Transverse colon (tissue), 4 donors: ENCODE data around the gene ABCC1. TPM values are rescaled to one million over a fixed set of nuclear protein-coding genes. Genes with fewer than 3 reads are reported as not detected.

Experiments used
- DNase-seq: peaks from one replicate; pipeline ENCODE4 v3.0.0-alpha.2; 2019
- H3K27ac ChIP-seq, 4 donors: fragments of 200-600 bp; sonication (generic); 2 replicates each; pipeline ENCODE4 v1.5.1; 2016 to 2018; ENCODE audit warnings: inconsistent platforms in 4 of 4
- H3K27me3 ChIP-seq: fragments of 200-600 bp; sonication (generic); 2 replicates; pipeline ENCODE4 v1.5.1; 2017; ENCODE audit warnings: inconsistent platforms
- H3K36me3 ChIP-seq, 4 donors: fragments of 200-600 bp; sonication (generic); 2 replicates each; pipeline ENCODE4 v1.5.1; 2017 to 2019; ENCODE audit warnings: inconsistent platforms in 4 of 4
- H3K4me1 ChIP-seq, 4 donors: fragments of 200-600 bp; sonication (generic); 2 replicates each; pipeline ENCODE4 v1.5.1; 2017 to 2020; ENCODE audit warnings: inconsistent platforms in 4 of 4
- H3K4me3 ChIP-seq, 4 donors: fragments of 200-600 bp; sonication (generic); 1 replicate in 1 of 4; 2 replicates in 3 of 4; pipeline versions ENCODE4 v1.5.1 to v1.6.1; 2017 to 2019; ENCODE audit warnings: inconsistent platforms in 4 of 4
- H3K9me3 ChIP-seq, 2 donors: fragments of 200-600 bp; sonication (generic); 2 replicates each; pipeline ENCODE4 v1.5.1; 2017 to 2019; ENCODE audit warnings: inconsistent platforms in 2 of 2
- EP300 ChIP-seq: sonication (generic); formaldehyde crosslinking; IDR thresholded peaks from one replicate; pipeline ENCODE4 v1.6.1; 2017; ENCODE audit warnings: antibody characterized with exemption, low read depth
- POLR2A ChIP-seq: fragments of 450-650 bp; IDR thresholded peaks from one replicate; pipeline ENCODE4 v1.6.1; 2016; ENCODE audit warnings: antibody characterized with exemption, mild to moderate bottlenecking, moderate library complexity
- POLR2AphosphoS5 ChIP-seq, 3 donors: sonication (generic); formaldehyde crosslinking; IDR thresholded peaks; one replicate each; pipeline ENCODE4 v1.6.1; 2016; ENCODE audit warnings: antibody characterized with exemption in 3 of 3
- WGBS, 2 donors: methylation state at CpG; one replicate each; pipeline ENCODE4 v1.1.5; 2018; ENCODE audit warnings: low coverage in 1 of 2; 5-methylcytosine and 5-hydroxymethylcytosine counted together
- in situ Hi-C, 4 donors: fragments of 200-750 bp; cut with MboI; loops; one replicate each; pipeline versions ENCODE4 v1.15.0 to v1.15.1; 2017; ENCODE audit warnings: low sequenced_read_pairs in 3 of 4, low pct_ligation_motif_present in 1 of 4, low pct_unique_long_range_greater_than_20kb in 1 of 4
- intact Hi-C: fragments of 100-400 bp; cut with DNase I; formaldehyde crosslinking; loops from one replicate; pipeline ENCODE4 v1.15.1; 2023; ENCODE audit warnings: low total_unique reads
- total RNA-seq, 4 donors: library from RNA; depleted of rRNA; stranded (reverse); fragments of >200 nt; gene quantifications; one replicate each; pipeline ENCODE4 v1.1.0, GENCODE V29; 2016
- TF ChIP-seq, protein P1 (sequence below), 5 experiments: fragments of 200-600 bp in 3 of 5; fragments of 450-650 bp in 2 of 5; sonication (generic) in 3 of 5; IDR thresholded peaks; 1 replicate in 2 of 5; 2 replicates in 3 of 5; pipeline ENCODE4 v1.5.1; 2016 to 2017; ENCODE audit warnings: antibody characterized with exemption in 5 of 5, inconsistent platforms in 3 of 5, mild to moderate bottlenecking in 2 of 5, moderate library complexity in 1 of 5

ABCC1 gene
- total RNA-seq, 4 donors from 2014 or later = 17.1 to 67.3 (median 36.9) TPM

DNA sequence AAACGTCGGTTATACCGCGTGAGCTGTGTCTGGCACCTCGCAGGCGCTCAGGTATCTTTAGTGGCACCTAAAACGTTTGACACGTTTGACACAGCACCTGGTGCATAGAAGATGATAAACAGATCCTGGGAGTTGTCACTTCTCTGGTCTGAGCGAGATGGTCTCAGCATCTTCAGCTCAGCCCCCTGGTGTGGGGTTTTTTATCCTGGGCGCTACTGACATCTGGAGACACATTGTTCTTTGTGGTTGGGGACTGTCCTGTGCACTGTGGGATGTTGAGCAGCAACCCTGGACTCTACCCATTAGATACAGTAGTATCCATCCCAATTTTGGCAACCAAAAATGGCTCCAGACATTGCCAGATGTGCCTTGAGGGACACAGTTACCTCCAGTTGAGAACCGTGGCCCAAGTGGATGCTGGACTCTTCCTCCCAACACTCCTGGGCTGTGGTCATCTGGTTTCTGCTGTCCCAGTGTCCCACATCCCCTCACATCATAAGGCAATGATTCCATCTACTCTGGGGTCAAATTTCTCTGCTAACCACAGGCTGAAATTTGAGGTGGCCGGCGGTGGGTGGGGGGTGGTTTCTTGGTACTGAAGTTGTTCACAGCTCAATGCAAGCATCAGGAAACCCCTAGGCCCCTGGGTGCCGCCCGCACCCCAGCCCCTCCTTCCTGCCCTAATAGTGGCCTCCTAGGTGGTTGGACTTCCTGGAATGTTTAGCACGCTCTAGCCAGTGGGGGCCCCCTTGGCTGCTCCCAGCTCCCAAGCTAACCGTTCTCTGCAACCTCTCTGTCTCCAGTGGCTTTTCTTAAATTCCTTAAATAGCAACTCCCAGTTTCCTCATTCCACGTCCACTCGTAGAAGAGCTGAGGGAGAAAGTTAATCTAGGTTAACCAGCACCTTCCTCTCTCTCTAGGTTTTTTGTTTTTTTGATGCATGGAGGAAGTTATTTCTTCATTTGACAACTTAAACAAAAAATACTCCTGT lies 124.8 kb downstream of the ABCC1 start:
- in situ Hi-C loops (no loop called here), intact Hi-C loops (no loop called here)
- H3K36me3 ChIP-seq = peaks cover 0 to 1% (median 0%) of the 10 kb centered on the region in 4 donors
- H3K4me1 ChIP-seq = peaks cover 3 to 22% (median 14%) of the 10 kb centered on the region in 4 donors
- no peaks in the 10 kb centered on the region for H3K9me3 ChIP-seq
- peak; percentile 11 for DNase-seq
- no peaks in the 10 kb centered on the region for H3K27me3 ChIP-seq
- H3K27ac ChIP-seq = peak overlapping the region; percentile 33 to 79 (median 66)
- TF ChIP-seq POLR2AphosphoS5 (IDR thresholded peaks at IDR 0.05) (no peak), EP300 (no peak), POLR2A (no peak)
- TF ChIP-seq, protein P1, sequence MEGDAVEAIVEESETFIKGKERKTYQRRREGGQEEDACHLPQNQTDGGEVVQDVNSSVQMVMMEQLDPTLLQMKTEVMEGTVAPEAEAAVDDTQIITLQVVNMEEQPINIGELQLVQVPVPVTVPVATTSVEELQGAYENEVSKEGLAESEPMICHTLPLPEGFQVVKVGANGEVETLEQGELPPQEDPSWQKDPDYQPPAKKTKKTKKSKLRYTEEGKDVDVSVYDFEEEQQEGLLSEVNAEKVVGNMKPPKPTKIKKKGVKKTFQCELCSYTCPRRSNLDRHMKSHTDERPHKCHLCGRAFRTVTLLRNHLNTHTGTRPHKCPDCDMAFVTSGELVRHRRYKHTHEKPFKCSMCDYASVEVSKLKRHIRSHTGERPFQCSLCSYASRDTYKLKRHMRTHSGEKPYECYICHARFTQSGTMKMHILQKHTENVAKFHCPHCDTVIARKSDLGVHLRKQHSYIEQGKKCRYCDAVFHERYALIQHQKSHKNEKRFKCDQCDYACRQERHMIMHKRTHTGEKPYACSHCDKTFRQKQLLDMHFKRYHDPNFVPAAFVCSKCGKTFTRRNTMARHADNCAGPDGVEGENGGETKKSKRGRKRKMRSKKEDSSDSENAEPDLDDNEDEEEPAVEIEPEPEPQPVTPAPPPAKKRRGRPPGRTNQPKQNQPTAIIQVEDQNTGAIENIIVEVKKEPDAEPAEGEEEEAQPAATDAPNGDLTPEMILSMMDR (IDR thresholded peaks at IDR 0.05) = no peak
- H3K4me3 ChIP-seq = no peak overlapping the region
- 42 to 65% methylated on average over 4 to 19 of the region's 19 CpGs for WGBS, 2 donors

DNA sequence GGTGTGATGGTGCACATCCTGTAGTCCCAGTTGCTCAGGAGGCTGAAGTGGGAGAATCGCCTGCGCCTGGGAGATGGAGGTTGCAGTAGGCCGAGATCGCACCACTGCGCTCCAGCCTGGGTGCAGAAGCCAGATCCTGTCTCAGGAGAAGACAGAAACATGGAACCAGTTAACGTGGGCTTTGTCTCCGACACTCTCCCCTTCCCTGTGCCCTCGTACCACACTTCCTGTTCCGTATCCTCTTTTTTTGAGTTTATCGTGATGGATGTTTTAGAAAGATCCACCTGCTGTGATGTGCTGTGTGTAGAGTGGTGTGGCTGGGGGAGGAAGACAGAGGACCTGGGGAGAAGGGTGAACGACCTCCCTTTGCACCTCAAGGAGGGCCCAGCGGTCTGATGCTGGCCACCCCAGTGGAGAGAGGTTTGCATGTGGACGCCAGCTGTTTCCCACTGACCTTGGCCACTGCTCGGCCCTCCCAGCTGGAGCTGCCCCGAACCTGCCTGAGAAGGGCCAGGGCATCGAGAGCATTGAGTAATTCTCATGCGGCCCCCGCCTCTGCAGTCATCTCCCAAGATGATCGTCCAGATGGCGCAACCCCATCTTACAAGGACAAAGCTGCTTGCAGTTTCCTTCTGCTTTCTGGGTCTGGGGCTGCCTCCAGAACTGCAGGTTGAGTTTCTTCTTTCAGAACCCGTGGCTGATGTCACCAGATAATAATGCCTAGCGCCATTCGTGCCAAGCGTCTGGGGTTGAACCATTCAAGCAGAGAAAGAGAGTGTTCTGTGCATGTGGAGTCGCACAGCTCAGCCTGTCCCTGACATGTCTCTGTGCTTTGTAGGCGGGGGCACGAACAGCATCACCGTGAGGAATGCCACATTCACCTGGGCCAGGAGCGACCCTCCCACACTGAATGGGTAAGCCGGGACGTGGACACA lies 126.3 kb downstream of the ABCC1 start:
- H3K9me3 ChIP-seq = no peaks in the 10 kb centered on the region
- in situ Hi-C loops (no loop called here), intact Hi-C loops (no loop called here)
- no peaks in the 10 kb centered on the region for H3K27me3 ChIP-seq
- peak; percentile 39 for DNase-seq
- no peak overlapping the region for H3K4me3 ChIP-seq
- peaks cover 3 to 22% (median 14%) of the 10 kb centered on the region in 4 donors for H3K4me1 ChIP-seq
- TF ChIP-seq EP300 (no peak), POLR2A (no peak), POLR2AphosphoS5 (IDR thresholded peaks at IDR 0.05) (no peak)
- TF ChIP-seq, protein P1 (IDR thresholded peaks at IDR 0.05) = no peak
- H3K36me3 ChIP-seq = peaks cover 0 to 4% (median 0%) of the 10 kb centered on the region in 4 donors
- H3K27ac ChIP-seq = peak overlapping the region; percentile 33 to 79 (median 66)
- WGBS, 2 donors = 83% methylated on average over 31 of the region's 31 CpGs; no CpG with 5 or more reads in 1 of the 2 donors

DNA sequence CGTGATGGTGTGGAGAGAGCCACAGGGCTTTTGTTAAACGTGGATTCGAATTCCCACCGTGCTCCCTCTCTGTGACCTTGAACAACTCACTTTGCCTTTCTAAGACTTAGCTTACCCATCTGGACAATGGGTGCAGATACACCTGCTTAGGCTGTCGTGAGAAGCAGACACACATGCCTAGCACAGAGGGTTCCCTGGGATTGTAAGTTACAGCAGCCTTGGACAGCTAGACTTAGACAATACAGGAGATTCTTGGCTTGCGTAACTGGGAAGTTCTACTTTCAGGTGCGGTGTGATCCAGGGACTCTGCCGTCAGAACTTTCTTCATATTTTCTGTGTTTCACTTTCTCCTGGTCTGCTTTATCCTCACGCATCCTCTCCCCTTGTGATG lies 127.0 kb downstream of the ABCC1 start:
- Histone ChIP-seq H3K4me3 (no peak overlapping the region), H3K27ac (peak overlapping the region; percentile 4 to 69 (median 62)), H3K36me3 (peaks cover 0 to 4% (median 0%) of the 10 kb centered on the region in 4 donors), H3K9me3 (no peaks in the 10 kb centered on the region), H3K4me1 (peaks cover 3 to 20% (median 13%) of the 10 kb centered on the region in 4 donors), H3K27me3 (no peaks in the 10 kb centered on the region)
- no peak for DNase-seq
- 94 to 100% methylated on average over 1 to 9 of the region's 9 CpGs for WGBS, 2 donors
- intact Hi-C loops (no loop called here), in situ Hi-C loops (no loop called here)
- TF ChIP-seq POLR2AphosphoS5 (IDR thresholded peaks at IDR 0.05) = no peak
- TF ChIP-seq EP300 = no peak
- TF ChIP-seq POLR2A = no peak
- TF ChIP-seq, protein P1 (IDR thresholded peaks at IDR 0.05) = no peak
